Epithelial cell of esophagus (primary cell): ENCODE measurements around the gene OTOP3.

Experiments used
- DNase-seq: peaks from one replicate; pipeline ENCODE4 v3.0.0; 2010; ENCODE audit warnings: low read depth
- H3K4me3 ChIP-seq: 2 replicates; pipeline ENCODE4 v1.5.1; 2011; ENCODE audit warnings: mild to moderate bottlenecking, low read length, control low read depth
- TF ChIP-seq, protein P1 (sequence below): IDR thresholded peaks from 2 replicates; pipeline ENCODE4 v1.5.1; 2011; ENCODE audit warnings: low read depth, mild to moderate bottlenecking, low read length, control low read depth, inconsistent platforms; ENCODE audit not compliant: insufficient read depth; ENCODE audit errors: missing control alignments

Gene OTOP3

GRCh38 chr17:74971069-74971841 is 35.6 kb downstream of the OTOP3 start:
- no peak for DNase-seq
- TF ChIP-seq, protein P1, sequence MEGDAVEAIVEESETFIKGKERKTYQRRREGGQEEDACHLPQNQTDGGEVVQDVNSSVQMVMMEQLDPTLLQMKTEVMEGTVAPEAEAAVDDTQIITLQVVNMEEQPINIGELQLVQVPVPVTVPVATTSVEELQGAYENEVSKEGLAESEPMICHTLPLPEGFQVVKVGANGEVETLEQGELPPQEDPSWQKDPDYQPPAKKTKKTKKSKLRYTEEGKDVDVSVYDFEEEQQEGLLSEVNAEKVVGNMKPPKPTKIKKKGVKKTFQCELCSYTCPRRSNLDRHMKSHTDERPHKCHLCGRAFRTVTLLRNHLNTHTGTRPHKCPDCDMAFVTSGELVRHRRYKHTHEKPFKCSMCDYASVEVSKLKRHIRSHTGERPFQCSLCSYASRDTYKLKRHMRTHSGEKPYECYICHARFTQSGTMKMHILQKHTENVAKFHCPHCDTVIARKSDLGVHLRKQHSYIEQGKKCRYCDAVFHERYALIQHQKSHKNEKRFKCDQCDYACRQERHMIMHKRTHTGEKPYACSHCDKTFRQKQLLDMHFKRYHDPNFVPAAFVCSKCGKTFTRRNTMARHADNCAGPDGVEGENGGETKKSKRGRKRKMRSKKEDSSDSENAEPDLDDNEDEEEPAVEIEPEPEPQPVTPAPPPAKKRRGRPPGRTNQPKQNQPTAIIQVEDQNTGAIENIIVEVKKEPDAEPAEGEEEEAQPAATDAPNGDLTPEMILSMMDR, result no peak
- no peak overlapping the region for H3K4me3 ChIP-seq

DNA sequence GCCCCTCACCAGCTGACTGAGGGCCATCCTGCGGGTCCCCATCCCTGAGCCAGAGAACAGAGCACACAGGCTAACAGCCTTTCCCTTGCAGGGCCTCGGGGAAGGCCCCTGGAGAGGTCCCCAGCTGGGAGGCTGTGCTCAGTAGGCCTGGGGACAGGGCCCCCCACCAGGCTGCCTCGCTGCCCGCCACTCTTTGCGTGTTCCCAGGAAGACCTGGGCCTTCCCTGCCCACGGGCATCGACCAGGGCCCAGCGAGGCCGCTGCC is 36.1 kb downstream of the OTOP3 start:
- H3K4me3 ChIP-seq, result peak overlapping the region; percentile 11
- TF ChIP-seq, protein P1, result no peak
- DNase-seq, result no peak

GRCh38 chr17:74972107-74972972 is 36.6 kb downstream of the OTOP3 start, which contains the start of gene HID1:
Gene HID1, minus strand, starts transcription at chr17:74972759. Its CDS starts 103 bp downstream, at chr17:74972656.
- peak within 1 kb of the TSS; percentile 47 for H3K4me3 ChIP-seq
- TF ChIP-seq, protein P1, result no peak
- DNase-seq, result peak; percentile 51

GRCh38 chr17:74972973-74973328 is 37.3 kb downstream of the OTOP3 start:
- no peak for DNase-seq
- TF ChIP-seq, protein P1, result no peak
- H3K4me3 ChIP-seq, result peak overlapping the region; percentile 14

DNA sequence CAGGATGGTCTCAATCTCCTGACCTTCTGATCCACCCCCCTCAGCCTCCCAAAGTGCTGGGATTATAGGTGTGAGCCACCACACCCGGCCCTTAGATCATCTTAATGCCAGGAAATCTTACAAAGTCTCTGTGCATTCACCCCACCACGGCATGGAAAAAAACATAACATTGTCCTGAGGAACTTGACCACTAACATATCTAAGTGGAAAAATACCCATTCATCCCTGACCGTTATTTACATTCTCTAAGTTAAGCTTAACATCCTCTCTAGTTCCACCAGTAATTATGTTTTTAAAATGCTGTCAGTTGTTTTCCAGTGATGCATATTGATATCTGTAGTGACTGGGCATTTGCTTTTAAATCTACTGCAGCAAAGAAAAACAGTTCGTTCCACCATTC is 40.2 kb downstream of the OTOP3 start:
- no peak overlapping the region for H3K4me3 ChIP-seq
- DNase-seq, result no peak
- TF ChIP-seq, protein P1, result no peak

DNA sequence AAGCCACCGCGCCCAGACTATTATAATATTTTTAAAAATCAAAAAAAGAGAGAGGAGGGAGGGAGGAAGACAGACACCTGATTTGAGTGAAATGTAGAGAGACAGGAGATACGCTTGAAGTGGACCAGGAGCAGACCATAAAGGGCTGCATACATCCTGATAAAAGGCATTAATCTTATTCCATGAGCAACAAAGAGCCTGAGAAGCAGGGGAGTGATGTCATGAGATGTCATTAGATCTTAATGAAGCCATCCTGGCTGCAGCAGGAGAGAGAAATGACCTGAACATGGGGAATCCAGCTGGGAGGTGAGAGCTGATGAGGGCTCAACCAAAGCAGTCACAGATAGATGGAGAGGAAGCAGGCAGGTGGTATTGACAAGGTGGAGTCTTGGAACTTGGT is 42.1 kb downstream of the OTOP3 start:
- no peak for DNase-seq
- TF ChIP-seq, protein P1, result no peak

More for the DNA sequence above, 42.1 kb downstream of the OTOP3 start:
- H3K4me3 ChIP-seq, result no peak overlapping the region
